ENCODE measurements around the gene ADGB.

- TF ChIP-seq POLR2A (IDR thresholded peaks at IDR 0.05; ENCODE audit: low read depth, low read length): no peak
- no peak for TF ChIP-seq POLR2AphosphoS5 (IDR thresholded peaks at IDR 0.05; ENCODE audit: low read depth, low read length)
Measured at GRCh38 chr6:146775220-146775619, 176.4 kb downstream of the ADGB start.

Measured in GM12892 (cell line).